HEK293 (cell line): Measurements from ENCODE around the gene FTO.

ENCODE experiments used
- MEIS1 ChIP-seq: sonication (generic); formaldehyde crosslinking; IDR thresholded peaks from 2 replicates; pipeline ENCODE4 v1.8.1; 2022; ENCODE audit warnings: missing genetic modification reagents, mild to moderate bottlenecking, borderline replicate concordance
- SETDB1 ChIP-seq: IDR thresholded peaks from one replicate; pipeline ENCODE4 v1.6.1; 2017; ENCODE audit warnings: mild to moderate bottlenecking, low read length, moderate library complexity, mixed read lengths; ENCODE audit not compliant: insufficient read length
- ZNF138 ChIP-seq: fragments of 450-650 bp; formaldehyde crosslinking; IDR thresholded peaks from 2 replicates; pipeline ENCODE4 v1.5.1; 2016; ENCODE audit warnings: missing biosample characterization, missing genetic modification characterization, borderline replicate concordance
- ZNF146 ChIP-seq: fragments of 450-650 bp; formaldehyde crosslinking; IDR thresholded peaks from 2 replicates; pipeline ENCODE4 v1.5.1; 2016; ENCODE audit warnings: missing biosample characterization, missing genetic modification characterization
- ZNF274 ChIP-seq, 2 experiments: fragments of 200-500 bp in 1 of 2; fragments of 450-650 bp in 1 of 2; sonication (Bioruptor generic) in 1 of 2; formaldehyde crosslinking in 1 of 2; IDR thresholded peaks; 2 replicates each; pipeline versions ENCODE4 v1.5.1 to v1.6.1; 2014 to 2016; ENCODE audit warnings: borderline replicate concordance in 1 of 2, inconsistent platforms in 1 of 2, low read length in 1 of 2, missing biosample characterization in 1 of 2, missing genetic modification characterization in 1 of 2
- ZNF513 ChIP-seq: fragments of 450-650 bp; IDR thresholded peaks from 2 replicates; pipeline ENCODE4 v1.5.1; 2018; ENCODE audit warnings: missing biosample characterization, missing genetic modification characterization
- ZNF837 ChIP-seq: fragments of 450-650 bp; formaldehyde crosslinking; IDR thresholded peaks from 2 replicates; pipeline ENCODE4 v1.5.1; 2016; ENCODE audit warnings: missing biosample characterization, missing genetic modification characterization
- TF ChIP-seq, protein P1 (sequence below): fragments of 450-650 bp; formaldehyde crosslinking; IDR thresholded peaks from 2 replicates; pipeline ENCODE4 v1.5.1; 2016; ENCODE audit warnings: missing biosample characterization, missing genetic modification characterization

- TF ChIP-seq SETDB1 (no peak), ZNF146 (tag by site-specific recombination) (no peak), ZNF837 (tag by site-specific recombination) (no peak), ZNF274 (IDR thresholded peaks at IDR 0.05; ENCODE audit: low read length) (no peak), ZNF274 (tag by site-specific recombination; IDR thresholded peaks at IDR 0.05; ENCODE audit: borderline replicate concordance) (no peak), MEIS1 (CRISPR knock-in tag) (no peak), ZNF138 (tag by site-specific recombination) (no peak), ZNF513 (tag by site-specific recombination) (no peak)
- TF ChIP-seq, protein P1, sequence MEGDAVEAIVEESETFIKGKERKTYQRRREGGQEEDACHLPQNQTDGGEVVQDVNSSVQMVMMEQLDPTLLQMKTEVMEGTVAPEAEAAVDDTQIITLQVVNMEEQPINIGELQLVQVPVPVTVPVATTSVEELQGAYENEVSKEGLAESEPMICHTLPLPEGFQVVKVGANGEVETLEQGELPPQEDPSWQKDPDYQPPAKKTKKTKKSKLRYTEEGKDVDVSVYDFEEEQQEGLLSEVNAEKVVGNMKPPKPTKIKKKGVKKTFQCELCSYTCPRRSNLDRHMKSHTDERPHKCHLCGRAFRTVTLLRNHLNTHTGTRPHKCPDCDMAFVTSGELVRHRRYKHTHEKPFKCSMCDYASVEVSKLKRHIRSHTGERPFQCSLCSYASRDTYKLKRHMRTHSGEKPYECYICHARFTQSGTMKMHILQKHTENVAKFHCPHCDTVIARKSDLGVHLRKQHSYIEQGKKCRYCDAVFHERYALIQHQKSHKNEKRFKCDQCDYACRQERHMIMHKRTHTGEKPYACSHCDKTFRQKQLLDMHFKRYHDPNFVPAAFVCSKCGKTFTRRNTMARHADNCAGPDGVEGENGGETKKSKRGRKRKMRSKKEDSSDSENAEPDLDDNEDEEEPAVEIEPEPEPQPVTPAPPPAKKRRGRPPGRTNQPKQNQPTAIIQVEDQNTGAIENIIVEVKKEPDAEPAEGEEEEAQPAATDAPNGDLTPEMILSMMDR: no peak
These were observed 174.3 kb downstream of the FTO start for GRCh38 chr16:53878216-53878615.
